WERI-Rb-1 (cell line): Measurements from ENCODE around the gene RNF167.
A peak's percentile ranks its signal among the peaks of the same experiment; 100 is the strongest.

ENCODE experiments used
- DNase-seq: peaks from one replicate; pipeline ENCODE4 v3.0.0-alpha.2; 2020
- H3K27ac ChIP-seq: fragments of 250-450 bp; sonication (Bioruptor Pico); 2 replicates; pipeline ENCODE4 v1.5.1; 2020; ENCODE audit warnings: mild to moderate bottlenecking, moderate library complexity
- H3K27me3 ChIP-seq: fragments of 250-450 bp; sonication (Bioruptor Pico); 2 replicates; pipeline ENCODE4 v1.5.1; 2021; ENCODE audit warnings: mild to moderate bottlenecking, low read depth, moderate library complexity; ENCODE audit not compliant: insufficient read depth, severe bottlenecking
- H3K36me3 ChIP-seq: fragments of 250-450 bp; sonication (Bioruptor Pico); 2 replicates; pipeline ENCODE4 v1.5.1; 2020; ENCODE audit warnings: mild to moderate bottlenecking, moderate library complexity
- H3K4me3 ChIP-seq: 2 replicates; pipeline ENCODE4 v1.5.1; 2011; ENCODE audit warnings: low read depth, mild to moderate bottlenecking, control low read depth, low read length
- H3K9me3 ChIP-seq: fragments of 250-450 bp; sonication (Bioruptor Pico); 2 replicates; pipeline ENCODE4 v1.5.1; 2021; ENCODE audit warnings: mild to moderate bottlenecking, moderate library complexity; ENCODE audit not compliant: severe bottlenecking
- TF ChIP-seq, protein P1 (sequence below): IDR thresholded peaks from 2 replicates; pipeline ENCODE4 v1.5.1; 2011; ENCODE audit warnings: low read depth, mild to moderate bottlenecking, control low read depth, inconsistent platforms, low read length

RNF167 gene

GRCh38 chr17:4947010-4947410, 6.9 kb downstream of the RNF167 start:
- TF ChIP-seq, protein P1, sequence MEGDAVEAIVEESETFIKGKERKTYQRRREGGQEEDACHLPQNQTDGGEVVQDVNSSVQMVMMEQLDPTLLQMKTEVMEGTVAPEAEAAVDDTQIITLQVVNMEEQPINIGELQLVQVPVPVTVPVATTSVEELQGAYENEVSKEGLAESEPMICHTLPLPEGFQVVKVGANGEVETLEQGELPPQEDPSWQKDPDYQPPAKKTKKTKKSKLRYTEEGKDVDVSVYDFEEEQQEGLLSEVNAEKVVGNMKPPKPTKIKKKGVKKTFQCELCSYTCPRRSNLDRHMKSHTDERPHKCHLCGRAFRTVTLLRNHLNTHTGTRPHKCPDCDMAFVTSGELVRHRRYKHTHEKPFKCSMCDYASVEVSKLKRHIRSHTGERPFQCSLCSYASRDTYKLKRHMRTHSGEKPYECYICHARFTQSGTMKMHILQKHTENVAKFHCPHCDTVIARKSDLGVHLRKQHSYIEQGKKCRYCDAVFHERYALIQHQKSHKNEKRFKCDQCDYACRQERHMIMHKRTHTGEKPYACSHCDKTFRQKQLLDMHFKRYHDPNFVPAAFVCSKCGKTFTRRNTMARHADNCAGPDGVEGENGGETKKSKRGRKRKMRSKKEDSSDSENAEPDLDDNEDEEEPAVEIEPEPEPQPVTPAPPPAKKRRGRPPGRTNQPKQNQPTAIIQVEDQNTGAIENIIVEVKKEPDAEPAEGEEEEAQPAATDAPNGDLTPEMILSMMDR: no peak
- no peak for DNase-seq
- H3K27ac ChIP-seq: peak overlapping the region; percentile 60

DNA sequence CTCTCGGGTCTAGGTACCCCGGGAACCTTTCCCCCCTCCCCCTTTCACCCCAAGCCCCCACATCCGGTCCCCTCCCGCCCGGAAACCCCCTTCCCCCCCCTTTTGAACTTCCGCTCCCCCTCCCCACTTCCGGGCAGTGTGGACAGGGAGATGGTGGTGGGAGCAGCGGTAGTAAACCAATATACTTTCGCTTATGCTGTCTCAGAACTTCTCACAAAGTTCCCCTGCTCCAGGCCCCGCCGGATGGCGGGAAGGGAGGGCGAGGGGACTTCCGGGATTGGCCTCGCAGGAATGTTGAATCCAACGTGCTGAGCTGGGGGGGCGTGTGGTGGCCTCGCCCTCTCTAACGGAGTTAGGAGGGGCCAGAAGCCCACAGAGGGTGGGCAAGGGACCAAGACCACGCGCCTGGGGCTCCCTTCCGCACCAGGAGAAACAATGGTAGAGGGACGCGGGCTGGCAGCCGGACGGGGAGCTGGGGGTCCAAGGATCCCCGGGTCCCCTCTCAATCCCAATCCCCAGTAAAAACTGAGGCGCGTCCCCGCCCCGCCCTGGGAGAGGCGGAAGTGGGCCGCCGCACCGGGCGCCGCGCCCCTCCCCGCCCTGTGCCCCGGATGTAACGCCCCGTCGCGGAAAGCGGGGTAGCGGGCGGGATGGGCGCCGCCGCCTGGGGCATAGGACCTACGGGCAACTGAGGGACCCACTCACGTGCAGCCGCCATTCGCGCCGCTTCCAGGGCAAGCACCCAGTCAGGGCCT, 7.5 kb downstream of the RNF167 start:
- DNase-seq: peak; percentile 50
- Histone ChIP-seq H3K36me3 (peaks cover 53% of the 10 kb centered on the region), H3K27me3 (no peaks in the 10 kb centered on the region), H3K4me3 (peak overlapping the region; percentile 96), H3K9me3 (no peaks in the 10 kb centered on the region), H3K27ac (peak overlapping the region; percentile 95)
- TF ChIP-seq, protein P1: no peak

More at GRCh38 chr17:4947010-4947410, 6.9 kb downstream of the RNF167 start:
- Histone ChIP-seq H3K27me3 (no peaks in the 10 kb centered on the region), H3K9me3 (no peaks in the 10 kb centered on the region), H3K4me3 (peak overlapping the region; percentile 96), H3K36me3 (peaks cover 59% of the 10 kb centered on the region)

- no peaks in the 10 kb centered on the region for H3K9me3 ChIP-seq
- H3K27me3 ChIP-seq: no peaks in the 10 kb centered on the region
- H3K4me3 ChIP-seq: peak within 1 kb of the TSS; percentile 96
- TF ChIP-seq, protein P1: no peak
- peak within 1 kb of the TSS; percentile 95 for H3K27ac ChIP-seq
- peaks cover 49% of the 10 kb centered on the region for H3K36me3 ChIP-seq
- DNase-seq: peak; percentile 85
Observed at GRCh38 chr17:4948166-4948930, 8.3 kb downstream of the RNF167 start, which contains the start of gene PFN1. Gene PFN1, minus strand, starts transcription at chr17:4948530. Its CDS starts 136 bp downstream, at chr17:4948394.

- TF ChIP-seq, protein P1: no peak
- Histone ChIP-seq H3K36me3 (peaks cover 43% of the 10 kb centered on the region), H3K27ac (peak overlapping the region; percentile 95), H3K27me3 (no peaks in the 10 kb centered on the region), H3K9me3 (no peaks in the 10 kb centered on the region), H3K4me3 (peak overlapping the region; percentile 96)
- DNase-seq: peak; percentile 86
Observed at GRCh38 chr17:4948931-4949320, 8.9 kb downstream of the RNF167 start.

- Histone ChIP-seq H3K36me3 (peaks cover 40% of the 10 kb centered on the region), H3K9me3 (no peaks in the 10 kb centered on the region), H3K4me3 (peak overlapping the region; percentile 96), H3K27ac (peak overlapping the region; percentile 95), H3K27me3 (no peaks in the 10 kb centered on the region)
- DNase-seq: peak; percentile 82
- TF ChIP-seq, protein P1: no peak
Observed at GRCh38 chr17:4949321-4950074, 9.4 kb downstream of the RNF167 start.
